H9 (cell line): ENCODE results near the gene USP34. TPM values are rescaled to one million over a fixed set of nuclear protein-coding genes. Genes with fewer than 3 reads are reported as not detected.

Experiments
- DNase-seq: peaks from one replicate; pipeline ENCODE4 v3.0.0-alpha.2; 2017
- H2AFZ ChIP-seq: one replicate; pipeline ENCODE4 v1.6.1; 2013; ENCODE audit warnings: mild to moderate bottlenecking, low read length, control low read depth, moderate library complexity
- H2AK5ac ChIP-seq: 2 replicates; pipeline ENCODE4 v1.6.1; 2013; ENCODE audit warnings: low read length, control low read depth, mixed read lengths; ENCODE audit not compliant: insufficient read length
- H2BK120ac ChIP-seq: one replicate; pipeline ENCODE4 v1.6.1; 2013; ENCODE audit warnings: low read depth, mild to moderate bottlenecking, low read length, control low read depth, inconsistent platforms; ENCODE audit not compliant: poor library complexity, severe bottlenecking
- H2BK12ac ChIP-seq: 2 replicates; pipeline ENCODE4 v1.6.1; 2013; ENCODE audit warnings: low read length, control low read depth, mixed read lengths, low read depth; ENCODE audit not compliant: insufficient read length
- H2BK15ac ChIP-seq: 2 replicates; pipeline ENCODE4 v1.6.1; 2013; ENCODE audit warnings: low read depth, low read length, control low read depth
- H2BK20ac ChIP-seq: one replicate; pipeline ENCODE4 v1.6.1; 2013; ENCODE audit warnings: low read depth, mild to moderate bottlenecking, low read length, control low read depth, inconsistent platforms; ENCODE audit not compliant: poor library complexity, severe bottlenecking
- H2BK5ac ChIP-seq: 2 replicates; pipeline ENCODE4 v1.6.1; 2013; ENCODE audit warnings: low read length, control low read depth, mixed read lengths; ENCODE audit not compliant: insufficient read length
- H3K14ac ChIP-seq: 2 replicates; pipeline ENCODE4 v1.6.1; 2013; ENCODE audit warnings: low read length, control low read depth; ENCODE audit not compliant: insufficient read depth
- H3K18ac ChIP-seq: 2 replicates; pipeline ENCODE4 v1.6.1; 2013; ENCODE audit warnings: low read depth, mild to moderate bottlenecking, mixed read lengths, low read length, control low read depth; ENCODE audit not compliant: insufficient read length
- H3K23ac ChIP-seq: 2 replicates; pipeline ENCODE4 v1.6.1; 2013; ENCODE audit warnings: low read length, control low read depth, mixed read lengths, low read depth; ENCODE audit not compliant: insufficient read length
- H3K23me2 ChIP-seq: 2 replicates; pipeline ENCODE4 v1.6.1; 2013; ENCODE audit warnings: low read depth, mild to moderate bottlenecking, mixed read lengths, low read length, control low read depth; ENCODE audit not compliant: insufficient read length, poor library complexity, severe bottlenecking
- H3K27ac ChIP-seq: 2 replicates; pipeline ENCODE4 v1.5.1; 2013; ENCODE audit warnings: low read length, control low read depth, mixed read lengths, low read depth; ENCODE audit not compliant: insufficient read length
- H3K27me3 ChIP-seq: 2 replicates; pipeline ENCODE4 v1.6.1; 2013; ENCODE audit warnings: low read length, control low read depth, inconsistent platforms; ENCODE audit not compliant: insufficient read depth
- H3K4ac ChIP-seq: 2 replicates; pipeline ENCODE4 v1.6.1; 2013; ENCODE audit warnings: low read depth, mild to moderate bottlenecking, control low read depth, inconsistent platforms, low read length, moderate library complexity
- H3K4me1 ChIP-seq: 2 replicates; pipeline ENCODE4 v1.6.1; 2013; ENCODE audit warnings: low read length, control low read depth, inconsistent platforms; ENCODE audit not compliant: insufficient read depth
- H3K4me2 ChIP-seq: 2 replicates; pipeline ENCODE4 v1.6.1; 2013; ENCODE audit warnings: low read length, control low read depth, mixed read lengths; ENCODE audit not compliant: insufficient read length, insufficient read depth
- H3K56ac ChIP-seq: 2 replicates; pipeline ENCODE4 v1.6.1; 2013; ENCODE audit warnings: low read depth, mild to moderate bottlenecking, mixed read lengths, low read length, control low read depth; ENCODE audit not compliant: insufficient read length
- H3K79me1 ChIP-seq: 2 replicates; pipeline ENCODE4 v1.6.1; 2013; ENCODE audit warnings: low read depth, mild to moderate bottlenecking, moderate library complexity, low read length, control low read depth, inconsistent platforms; ENCODE audit not compliant: insufficient read depth, poor library complexity, severe bottlenecking
- H3K79me2 ChIP-seq: 2 replicates; pipeline ENCODE4 v1.6.1; 2013; ENCODE audit warnings: low read length, control low read depth, inconsistent platforms; ENCODE audit not compliant: insufficient read depth
- H3K9ac ChIP-seq: 2 replicates; pipeline ENCODE4 v1.6.1; 2013; ENCODE audit warnings: low read length, control low read depth, mixed read lengths; ENCODE audit not compliant: insufficient read length; ENCODE audit errors: extremely low read depth
- H3K9me3 ChIP-seq: one replicate; pipeline ENCODE4 v1.6.1; 2013; ENCODE audit warnings: low read depth, low read length, inconsistent platforms; ENCODE audit not compliant: control insufficient read depth
- H3T11ph ChIP-seq: one replicate; pipeline ENCODE4 v1.6.1; 2013; ENCODE audit warnings: mild to moderate bottlenecking, low read length, control low read depth, inconsistent platforms
- H4K20me1 ChIP-seq: one replicate; pipeline ENCODE4 v1.6.1; 2013; ENCODE audit not compliant: control insufficient read depth, insufficient read length, insufficient read depth
- H4K5ac ChIP-seq: 2 replicates; pipeline ENCODE4 v1.6.1; 2013; ENCODE audit warnings: low read depth, mild to moderate bottlenecking, mixed read lengths, low read length, control low read depth; ENCODE audit not compliant: insufficient read length
- H4K8ac ChIP-seq: replicated peaks from 2 replicates; pipeline ENCODE4 v1.6.1; 2013; ENCODE audit warnings: low read length, control low read depth, mixed read lengths, low read depth; ENCODE audit not compliant: insufficient read length
- H4K91ac ChIP-seq: 2 replicates; pipeline ENCODE4 v1.6.1; 2013; ENCODE audit warnings: low read depth, mild to moderate bottlenecking, moderate library complexity, mixed read lengths, low read length, control low read depth; ENCODE audit not compliant: insufficient read length
- H3K27ac Mint-ChIP-seq, 3 experiments: 2 replicates in 2 of 3; 3 replicates in 1 of 3; pipeline ENCODE4 v1.8.0; 2020 to 2021; ENCODE audit warnings: mixed read lengths in 3 of 3, mild to moderate bottlenecking in 1 of 3, moderate library complexity in 1 of 3
- H3K27me3 Mint-ChIP-seq: 2 replicates; pipeline ENCODE4 v1.8.0; 2021; ENCODE audit warnings: low read depth, mild to moderate bottlenecking, moderate library complexity, mixed read lengths
- H3K36me3 Mint-ChIP-seq, 3 experiments: 2 replicates in 2 of 3; 3 replicates in 1 of 3; pipeline ENCODE4 v1.8.0; 2020 to 2021; ENCODE audit warnings: low read depth in 3 of 3, mixed read lengths in 3 of 3; ENCODE audit not compliant: insufficient read depth in 1 of 3
- H3K4me1 Mint-ChIP-seq, 2 experiments: 2 replicates each; pipeline ENCODE4 v1.8.0; 2020; ENCODE audit warnings: mixed read lengths in 2 of 2
- H3K4me3 Mint-ChIP-seq, 2 experiments: 2 replicates in 1 of 2; 3 replicates in 1 of 2; pipeline ENCODE4 v1.8.0; 2020 to 2021; ENCODE audit warnings: mild to moderate bottlenecking in 2 of 2, mixed read lengths in 2 of 2, moderate library complexity in 1 of 2
- H3K9me3 Mint-ChIP-seq, 2 experiments: 2 replicates in 1 of 2; 3 replicates in 1 of 2; pipeline ENCODE4 v1.8.0; 2020; ENCODE audit warnings: mild to moderate bottlenecking in 2 of 2, mixed read lengths in 2 of 2, moderate library complexity in 1 of 2
- CTCF ChIP-seq: fragments of 200-600 bp; sonication (generic); conservative IDR thresholded peaks from 3 replicates; pipeline ENCODE4 v1.8.0; 2021; ENCODE audit warnings: antibody characterized with exemption, mild to moderate bottlenecking
- WGBS: extraction: QIAGEN DNeasy Blood & Tissue Kit; methylation state at CpG from one replicate; pipeline ENCODE4 v1.1.7; 2013; ENCODE audit warnings: missing lambda C conversion rate, low lambda C conversion rate, mixed read lengths; ENCODE audit not compliant: insufficient read length; ENCODE audit errors: extremely low coverage; 5-methylcytosine and 5-hydroxymethylcytosine counted together
- total RNA-seq: library from RNA; stranded (reverse); gene quantifications from 2 replicates; pipeline ENCODE4 v1.2.1, GENCODE V29; 2021

USP34 gene
- total RNA-seq, 1 experiment from 2014 or later: 93.9 TPM

- Histone ChIP-seq H3K4me1 (no peaks in the 10 kb centered on the region), H3K27ac (no peak overlapping the region), H3K79me1 (no peaks in the 10 kb centered on the region), H3K4ac (no peak overlapping the region), H4K20me1 (no peaks in the 10 kb centered on the region), H3K56ac (no peak overlapping the region), H3K4me2 (no peak overlapping the region), H3K23ac (no peak overlapping the region), H3K18ac (no peak overlapping the region), H4K91ac (no peak overlapping the region), H2BK12ac (no peak overlapping the region), H3K23me2 (no peaks in the 10 kb centered on the region), H2BK5ac (no peak overlapping the region), H4K5ac (no peak overlapping the region), H2AK5ac (no peak overlapping the region), H3K79me2 (no peaks in the 10 kb centered on the region), H2BK15ac (no peak overlapping the region), H2BK20ac (no peak overlapping the region), H4K8ac (no peak overlapping the region), H3K9ac (no peak overlapping the region), H3K27me3 (no peaks in the 10 kb centered on the region), H2AFZ (no peak overlapping the region), H3K14ac (no peak overlapping the region), H3K9me3 (no peaks in the 10 kb centered on the region), H3T11ph (no peak overlapping the region), H2BK120ac (no peak overlapping the region)
- Mint-ChIP-seq H3K9me3 (no peaks in the 10 kb centered on the region), H3K27ac (peak overlapping the region in 1 of 3 experiments; percentile 67; a peak in 2 of 7 replicates), H3K27me3 (no peaks in the 10 kb centered on the region), H3K4me1 (peaks cover 2 to 3% of the 10 kb centered on the region in 2 experiments; a peak in 3 of 4 replicates), H3K36me3 (peaks cover 7 to 45% (median 38%) of the 10 kb centered on the region in 3 experiments; a peak in 6 of 7 replicates), H3K4me3 (no peak overlapping the region)
- WGBS: no CpG with 5 or more reads among the region's 2 CpGs
- no peak for DNase-seq
- TF ChIP-seq CTCF: no peak
Measured at GRCh38 chr2:61334466-61334865, 136.4 kb downstream of the USP34 start.
